ENCODE data around the gene FGD4. TPM values are rescaled to one million over a fixed set of nuclear protein-coding genes. Genes with fewer than 3 reads are reported as not detected.

FGD4 gene
- total and polyA plus RNA-seq, 8 donors = 18.6 to 38.9 (median 25.5) TPM

- Histone ChIP-seq H3K27me3 (no peaks in the 10 kb centered on the region), H3K27ac (no peak overlapping the region), H3K4me3 (no peak overlapping the region), H3K4me1 (no peaks in the 10 kb centered on the region), H3K36me3 (no peaks in the 10 kb centered on the region), H3K9me3 (no peaks in the 10 kb centered on the region)
- ATAC-seq (no peak), DNase-seq (no peak)
- no peak for TF ChIP-seq CTCF (IDR thresholded peaks at IDR 0.05)
- intact Hi-C loops (cut with DNase I) = loop anchor here in 1 of 2 donors (5.0 kb wide), 1 partner anchor 213 kb away; no protein-coding TSS in a partner anchor
Observed at GRCh38 chr12:32659908-32660440, 260.6 kb downstream of the FGD4 start.

- no peak for TF ChIP-seq CTCF (IDR thresholded peaks at IDR 0.05)
- intact Hi-C loops (cut with DNase I) = loop anchor here in 1 of 2 donors (5.0 kb wide), 1 partner anchor 214 kb away; no protein-coding TSS in a partner anchor
- Histone ChIP-seq H3K36me3 (no peaks in the 10 kb centered on the region), H3K9me3 (no peaks in the 10 kb centered on the region), H3K27me3 (no peaks in the 10 kb centered on the region), H3K4me1 (no peaks in the 10 kb centered on the region), H3K4me3 (no peak overlapping the region), H3K27ac (no peak overlapping the region)
- no peak for ATAC-seq
- DNase-seq = no peak
Observed at GRCh38 chr12:32661706-32662105, 262.3 kb downstream of the FGD4 start.

GRCh38 chr12:32662665-32663064, 263.3 kb downstream of the FGD4 start:
- H3K4me1 ChIP-seq = no peaks in the 10 kb centered on the region
- no peaks in the 10 kb centered on the region for H3K36me3 ChIP-seq
- ATAC-seq = no peak
- H3K4me3 ChIP-seq = no peak overlapping the region
- TF ChIP-seq CTCF (IDR thresholded peaks at IDR 0.05) = no peak
- intact Hi-C loops (cut with DNase I) = loop anchor here in 1 of 2 donors (5.0 kb wide), 1 partner anchor 215 kb away; no protein-coding TSS in a partner anchor
- H3K27ac ChIP-seq = no peak overlapping the region
- H3K27me3 ChIP-seq = no peaks in the 10 kb centered on the region
- H3K9me3 ChIP-seq = no peaks in the 10 kb centered on the region
- DNase-seq = no peak

GRCh38 chr12:32666018-32666417, 266.7 kb downstream of the FGD4 start:
- Histone ChIP-seq H3K9me3 (peaks cover 0 to 10% of the 10 kb centered on the region in 2 donors), H3K27me3 (no peaks in the 10 kb centered on the region), H3K36me3 (no peaks in the 10 kb centered on the region), H3K4me3 (no peak overlapping the region), H3K27ac (no peak overlapping the region), H3K4me1 (no peaks in the 10 kb centered on the region)
- no peak for TF ChIP-seq CTCF (IDR thresholded peaks at IDR 0.05)
- no peak for DNase-seq
- intact Hi-C loops (cut with DNase I) = no loop called here
- ATAC-seq = no peak

GRCh38 chr12:32669584-32669983, 270.2 kb downstream of the FGD4 start:
- Histone ChIP-seq H3K9me3 (peaks cover 0 to 10% of the 10 kb centered on the region in 2 donors), H3K36me3 (no peaks in the 10 kb centered on the region), H3K27ac (no peak overlapping the region), H3K4me1 (no peaks in the 10 kb centered on the region), H3K27me3 (no peaks in the 10 kb centered on the region), H3K4me3 (no peak overlapping the region)
- DNase-seq = no peak
- no peak for TF ChIP-seq CTCF (IDR thresholded peaks at IDR 0.05)
- intact Hi-C loops (cut with DNase I) = no loop called here
- no peak for ATAC-seq

Data from left lung (tissue), 10 donors.